HG03103 (cell line): Measurements from ENCODE around the gene HYPK.

ENCODE experiments used
- ATAC-seq: cut with Tn5 transposase; IDR thresholded peaks from one replicate; pipeline ENCODE4 v1.9.1; 2021; ENCODE audit warnings: low read depth; ENCODE audit not compliant: unreplicated experiment

Gene HYPK, protein sequence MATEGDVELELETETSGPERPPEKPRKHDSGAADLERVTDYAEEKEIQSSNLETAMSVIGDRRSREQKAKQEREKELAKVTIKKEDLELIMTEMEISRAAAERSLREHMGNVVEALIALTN

DNA sequence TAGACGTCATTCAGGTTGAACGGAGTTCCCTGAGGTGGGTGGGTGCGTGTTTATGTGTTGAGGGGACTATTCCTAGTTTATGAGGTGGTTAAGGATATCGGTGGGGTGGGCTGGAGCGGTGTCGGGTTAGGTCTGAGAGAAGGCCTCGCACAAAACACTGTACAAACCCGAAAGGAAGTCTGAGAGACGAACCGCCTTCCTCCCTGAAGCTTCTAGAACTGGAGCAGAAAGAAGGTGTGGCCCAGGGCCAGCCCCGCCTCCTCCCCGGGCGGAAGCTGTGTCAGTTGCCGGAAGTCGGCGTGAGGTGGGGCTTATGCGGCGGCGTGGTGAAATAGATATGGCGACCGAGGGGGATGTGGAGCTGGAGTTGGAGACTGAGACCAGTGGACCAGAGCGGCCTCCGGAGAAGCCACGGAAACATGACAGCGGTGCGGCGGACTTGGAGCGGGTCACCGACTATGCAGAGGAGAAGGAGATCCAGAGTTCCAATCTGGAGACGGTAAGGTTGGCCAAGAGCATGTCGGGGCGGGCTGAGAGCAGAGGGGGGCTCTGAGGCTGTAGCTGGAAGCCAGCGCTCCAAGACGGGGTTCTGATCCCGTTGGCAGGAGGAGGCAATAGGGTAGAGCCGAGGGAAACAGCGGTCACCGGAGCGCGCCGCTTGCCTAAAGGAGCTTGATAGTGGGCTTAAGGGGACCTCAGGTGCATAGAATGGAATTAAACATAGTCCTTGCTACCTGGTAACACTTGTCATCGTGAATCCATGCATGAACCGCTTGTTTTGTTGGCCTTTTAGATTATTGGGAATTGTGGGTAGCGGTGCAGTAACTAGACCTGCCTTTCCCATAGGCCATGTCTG is at the start of gene HYPK:
HYPK (plus strand) TSS at position 314 of the 856 bp plus-strand sequence; CDS start at position 338, 24 bp downstream.
- ATAC-seq = peak; percentile 86

DNA sequence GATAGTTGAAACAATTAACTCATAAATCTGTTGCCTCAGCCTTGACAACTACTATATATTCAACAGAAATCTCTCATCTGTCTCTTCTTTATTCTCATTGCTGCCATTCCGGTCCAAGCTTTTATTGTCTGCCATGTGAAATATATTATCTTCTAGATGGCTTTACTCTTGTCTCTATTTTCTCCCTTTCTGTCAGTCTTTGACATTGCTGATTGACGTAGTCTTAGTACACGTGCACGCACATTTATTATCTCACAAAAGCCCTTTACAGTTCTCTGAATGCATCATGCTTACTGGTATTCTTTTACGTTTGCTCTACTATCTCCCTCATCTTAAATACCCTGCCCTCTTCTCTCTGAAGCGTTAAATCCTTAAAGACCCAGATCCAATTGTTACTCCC is 48.5 kb upstream of the HYPK start:
- no peak for ATAC-seq

DNA sequence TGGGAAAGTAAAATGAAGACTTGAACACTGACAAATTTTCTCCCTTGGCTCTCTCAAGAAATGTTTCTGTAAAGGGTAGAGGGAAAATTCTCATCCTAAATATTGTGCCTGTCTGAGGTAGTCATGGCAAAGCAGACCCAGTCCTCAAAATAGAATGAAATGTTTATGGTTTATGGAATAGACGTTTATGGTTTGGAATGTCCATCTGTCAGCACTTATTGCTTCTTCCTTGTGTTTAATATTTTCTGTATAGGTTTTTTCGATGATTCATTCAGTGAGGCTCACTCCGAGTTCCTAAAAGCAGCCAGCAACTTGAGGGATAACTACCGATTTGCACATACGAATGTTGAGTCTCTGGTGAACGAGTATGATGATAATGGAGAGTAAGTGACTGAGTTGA is 37.6 kb upstream of the HYPK start:
- no peak for ATAC-seq

DNA sequence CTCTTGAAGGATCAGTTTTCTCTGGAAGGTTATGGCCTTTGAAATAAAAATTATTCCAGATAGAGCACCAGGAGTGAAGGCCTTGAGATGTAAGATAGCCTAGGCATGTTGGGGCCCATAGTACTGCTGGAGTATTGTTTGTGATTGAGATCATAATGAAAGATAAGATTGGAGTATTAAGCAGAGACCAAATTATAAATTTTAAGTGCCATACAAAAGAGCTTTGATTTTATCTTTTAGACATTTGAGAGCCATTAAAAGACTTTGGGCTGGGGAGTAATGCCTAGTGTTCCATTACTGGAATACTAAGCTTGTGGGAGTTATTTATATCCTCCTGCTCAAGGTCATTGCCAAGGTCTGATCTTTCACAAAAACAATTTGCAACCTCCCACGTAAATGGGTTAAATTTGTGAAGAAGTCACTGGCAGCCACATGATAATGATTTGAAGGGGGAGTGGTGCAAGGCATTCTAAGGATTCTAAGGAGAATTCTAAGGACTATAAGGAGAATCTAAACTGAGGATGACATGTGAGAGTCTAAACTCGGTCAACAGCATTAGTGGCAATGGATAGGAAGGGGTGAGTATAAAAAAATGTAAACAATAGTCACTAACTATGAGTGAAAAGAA is 36.5 kb upstream of the HYPK start:
- ATAC-seq = no peak

DNA sequence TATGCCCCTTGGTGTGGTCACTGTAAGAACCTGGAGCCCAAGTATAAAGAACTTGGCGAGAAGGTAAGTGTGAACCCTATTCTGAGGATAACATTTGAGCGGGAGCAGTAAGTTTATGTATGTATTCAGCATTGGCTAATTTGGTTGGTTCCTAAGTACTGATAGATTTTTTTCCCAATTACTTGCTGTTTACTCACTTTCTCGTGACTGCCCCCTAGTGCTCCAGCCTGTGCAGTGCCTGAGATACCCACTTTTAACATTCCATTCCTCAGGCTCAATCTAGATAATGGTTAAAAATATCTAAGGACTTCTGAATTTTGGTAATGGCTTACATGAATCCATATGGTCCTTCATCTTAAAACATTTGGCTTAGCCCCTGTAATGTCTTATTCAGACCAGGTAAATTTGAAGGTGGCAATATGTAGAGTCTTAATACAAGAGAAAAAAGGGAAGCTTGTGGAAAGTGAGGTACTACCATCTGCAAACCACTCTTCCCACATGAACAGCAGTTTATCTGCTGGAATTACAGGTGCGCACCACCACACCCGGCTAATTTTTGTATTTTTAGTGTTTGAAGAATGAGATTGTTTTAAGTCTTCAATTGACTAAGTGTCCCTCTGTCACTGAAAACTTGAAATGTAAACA is 30.7 kb upstream of the HYPK start:
- ATAC-seq = no peak

DNA sequence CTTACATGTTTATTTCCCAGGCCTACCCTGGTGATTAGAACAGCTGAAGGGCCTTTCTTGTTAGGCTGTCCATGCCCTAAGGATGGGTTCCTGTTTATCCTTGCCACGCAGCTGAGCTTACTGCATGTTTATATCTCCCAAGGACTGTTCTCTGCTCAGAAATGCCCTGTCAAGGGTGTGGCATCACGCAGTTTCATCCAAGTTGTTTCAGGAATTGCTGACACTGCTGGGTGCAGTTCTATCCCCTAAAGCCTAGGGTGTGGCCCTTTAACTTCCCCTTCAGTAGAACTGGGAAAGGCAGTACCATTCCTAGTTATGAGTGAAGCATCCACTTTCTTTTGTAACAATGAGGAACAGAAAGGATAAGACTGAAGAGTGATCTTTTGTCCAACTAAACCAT is 28.6 kb upstream of the HYPK start:
- ATAC-seq = no peak

DNA sequence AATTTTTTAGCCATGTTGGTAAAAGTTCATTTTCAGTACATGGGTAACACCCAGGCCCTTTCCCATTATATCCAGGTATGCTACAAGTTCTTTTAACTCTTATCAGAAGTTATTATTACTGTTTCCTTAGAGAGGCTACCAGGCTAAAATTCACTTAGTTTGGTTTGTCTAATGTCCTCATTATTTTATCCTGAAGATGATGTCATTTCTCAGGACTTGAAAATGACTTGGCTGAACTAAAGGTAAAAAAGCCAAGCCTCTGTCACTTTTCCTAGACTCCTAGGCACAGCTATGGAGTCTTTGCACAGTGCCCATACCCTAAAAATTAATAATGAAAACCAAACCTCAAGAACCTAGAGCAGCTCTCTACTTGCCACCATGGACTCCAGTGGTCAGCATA is 27.8 kb upstream of the HYPK start:
- ATAC-seq = no peak

DNA sequence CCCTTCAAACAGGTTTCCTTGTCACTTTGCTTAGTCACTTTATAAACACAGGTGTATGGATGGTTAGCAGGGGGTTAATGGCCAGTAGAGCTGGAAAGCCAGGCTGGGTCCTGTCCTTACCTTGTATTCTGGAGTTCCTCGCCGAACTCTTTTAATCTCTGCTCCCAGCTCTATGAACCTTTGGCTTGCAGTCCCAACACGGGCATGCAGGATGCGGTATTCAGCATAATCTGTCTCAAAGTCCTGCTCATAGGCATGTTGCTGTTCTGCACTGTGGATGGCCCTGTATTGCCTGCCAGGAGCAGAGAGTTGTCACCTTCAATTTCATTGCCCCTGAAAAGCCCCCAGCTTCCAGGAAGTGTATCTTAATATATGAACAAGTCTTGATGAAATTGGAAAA is 26.3 kb upstream of the HYPK start:
- no peak for ATAC-seq

DNA sequence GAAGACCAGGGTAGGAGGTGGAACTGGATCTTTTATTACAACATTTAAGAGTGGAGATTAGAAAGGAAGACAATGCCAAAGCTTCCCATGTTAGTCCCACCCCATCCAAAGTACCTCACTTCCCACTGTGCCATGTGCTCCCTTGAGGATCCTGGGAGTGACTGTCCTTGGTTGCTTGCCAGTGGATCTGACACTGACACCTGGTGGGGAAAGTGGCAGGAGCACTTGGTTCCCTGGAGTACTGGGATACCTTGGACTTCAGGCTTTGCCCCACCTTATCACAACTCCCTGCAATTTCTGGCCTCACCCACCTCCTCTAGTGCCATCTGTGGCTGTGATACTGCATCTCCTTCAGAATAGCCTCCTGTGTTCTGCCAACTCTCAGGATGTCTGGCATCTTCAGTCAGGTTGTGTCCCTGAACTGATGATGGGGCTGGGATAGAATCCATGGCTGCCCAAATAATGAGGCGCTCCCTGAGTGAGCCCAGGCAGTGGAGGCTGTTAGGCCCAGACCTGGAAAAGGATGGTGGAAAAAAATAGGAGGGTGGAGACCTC is 24.9 kb upstream of the HYPK start:
- ATAC-seq = no peak

DNA sequence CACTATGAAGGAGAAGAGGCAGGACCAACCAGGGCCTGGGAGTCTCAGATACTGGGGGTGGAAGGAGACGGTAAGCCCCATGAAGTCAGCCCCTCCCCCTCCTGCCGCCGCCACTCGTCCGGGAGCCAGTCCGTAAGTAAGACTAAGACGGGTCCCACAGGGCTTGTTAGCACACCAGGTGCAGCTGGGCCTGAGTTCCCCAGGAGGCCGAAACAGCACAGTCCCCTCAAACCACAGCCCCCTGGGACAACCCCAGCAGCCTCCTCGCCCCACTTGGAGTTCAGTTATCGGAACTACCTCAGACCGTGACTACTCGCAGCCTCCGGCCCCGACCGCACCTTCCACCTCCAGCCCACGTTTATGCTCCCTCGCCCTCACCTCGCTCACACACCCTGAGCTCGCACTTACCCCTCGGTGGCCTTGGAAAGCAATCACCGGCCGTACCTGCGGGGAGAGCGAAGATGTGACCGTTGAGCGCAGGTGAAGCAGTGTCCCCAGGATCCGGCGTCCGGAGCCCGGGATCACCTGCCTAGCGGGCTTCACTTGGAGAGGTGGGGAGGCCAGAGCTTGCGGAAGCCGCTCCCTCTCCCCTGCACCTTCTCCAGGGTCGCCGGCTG is 24.2 kb upstream of the HYPK start:
- no peak for ATAC-seq

DNA sequence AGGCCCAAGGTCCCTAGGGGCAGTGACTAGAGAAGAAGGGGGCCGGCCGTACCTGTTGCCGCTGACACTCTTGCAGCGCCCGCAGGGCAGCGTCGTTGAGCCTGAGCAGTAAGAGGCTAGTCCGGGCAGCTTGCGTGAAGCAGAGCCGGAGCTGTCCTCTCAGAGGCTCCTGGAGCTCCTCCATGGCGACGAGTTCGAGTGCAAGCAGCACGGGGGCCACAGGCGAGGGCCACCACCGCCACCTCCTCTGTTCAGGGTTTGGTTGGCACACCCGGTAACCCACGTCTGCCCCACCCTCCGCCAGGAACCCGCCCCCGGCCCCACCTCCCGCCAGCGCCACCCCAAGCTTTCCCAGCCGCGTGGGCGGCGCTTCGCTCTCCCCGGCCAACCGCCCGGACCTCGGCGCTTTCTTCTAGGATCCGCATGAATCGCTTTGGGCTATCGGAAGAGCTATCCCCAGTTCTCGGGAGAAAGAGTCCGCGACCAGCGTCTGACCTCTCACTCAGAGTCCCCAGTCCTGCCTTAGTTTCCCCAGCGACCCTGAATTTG is 23.6 kb upstream of the HYPK start, which contains the start of gene ELL3:
ELL3 (minus strand) TSS at position 249 of the 549 bp plus-strand sequence; CDS start at position 184, 65 bp downstream.
- ATAC-seq = no peak

DNA sequence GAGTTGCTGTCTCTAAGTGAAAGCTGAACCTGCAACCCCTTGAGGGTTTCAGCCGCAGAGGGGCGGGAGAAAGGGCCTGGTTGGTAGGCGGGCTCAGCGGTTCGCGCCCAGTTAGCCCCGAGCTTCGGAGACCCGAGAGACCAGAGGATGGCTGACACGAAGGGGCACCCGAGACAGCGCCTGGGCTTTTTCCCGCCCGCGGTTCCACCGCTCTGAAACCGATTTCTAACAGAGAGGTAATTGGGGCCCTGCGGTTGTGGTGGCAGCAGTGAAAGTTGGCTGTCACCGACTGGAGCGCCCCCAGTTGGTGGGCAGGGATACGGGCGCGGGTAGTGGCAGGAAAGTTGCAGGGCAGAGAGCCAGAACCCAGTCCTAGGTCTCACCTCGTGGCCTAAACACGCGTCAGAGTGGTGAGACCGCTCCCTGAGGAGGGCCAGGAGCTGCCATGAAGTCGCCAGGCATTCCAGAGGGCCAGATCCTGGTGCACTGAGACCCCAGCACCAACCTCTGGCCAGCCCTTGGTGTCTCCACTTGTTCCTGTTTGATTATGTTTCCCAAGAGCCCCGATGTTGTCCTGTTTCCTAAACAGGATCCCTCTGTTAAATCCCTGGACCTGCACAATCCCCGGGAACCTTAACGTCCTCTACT is 23.0 kb upstream of the HYPK start:
- ATAC-seq = no peak

DNA sequence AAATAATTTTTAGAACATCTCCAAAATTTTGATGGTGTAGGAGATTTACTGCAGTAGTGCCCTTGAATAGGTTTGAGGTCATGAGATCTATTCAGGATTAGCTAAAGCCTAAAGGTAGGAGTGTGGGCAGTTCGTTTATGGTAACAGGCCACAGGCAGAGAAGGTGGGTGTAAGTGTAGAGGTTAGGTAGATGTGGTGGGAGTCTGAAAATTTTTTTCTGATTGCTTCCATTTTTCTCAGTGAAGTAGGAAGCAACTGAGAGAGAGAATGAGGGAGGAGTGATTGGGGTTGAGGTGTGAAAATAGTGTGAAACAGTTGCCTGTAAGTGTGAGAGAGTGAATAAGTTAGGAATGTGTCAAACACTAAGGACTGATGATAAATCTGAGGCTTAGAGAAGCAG is 21.4 kb upstream of the HYPK start:
- ATAC-seq = no peak

DNA sequence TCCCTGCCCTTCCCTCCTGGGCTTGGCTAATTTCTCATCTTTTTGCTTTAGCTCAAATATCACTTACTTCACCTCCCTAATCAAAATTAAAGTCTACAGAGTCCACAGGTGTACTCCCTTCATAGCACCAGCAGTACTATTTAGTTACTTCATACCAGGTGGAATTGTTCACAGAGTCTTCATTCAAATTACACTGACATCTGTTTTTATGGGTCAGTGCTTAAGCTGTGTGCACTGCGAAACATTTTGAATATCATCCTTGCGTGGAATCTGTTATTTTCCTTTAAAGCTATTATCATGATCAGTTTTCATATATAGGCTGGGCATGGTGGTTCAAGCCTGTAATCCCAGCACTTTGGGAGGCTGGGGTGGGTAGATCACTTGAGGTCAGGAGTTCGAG is 11.0 kb upstream of the HYPK start:
- ATAC-seq = no peak

DNA sequence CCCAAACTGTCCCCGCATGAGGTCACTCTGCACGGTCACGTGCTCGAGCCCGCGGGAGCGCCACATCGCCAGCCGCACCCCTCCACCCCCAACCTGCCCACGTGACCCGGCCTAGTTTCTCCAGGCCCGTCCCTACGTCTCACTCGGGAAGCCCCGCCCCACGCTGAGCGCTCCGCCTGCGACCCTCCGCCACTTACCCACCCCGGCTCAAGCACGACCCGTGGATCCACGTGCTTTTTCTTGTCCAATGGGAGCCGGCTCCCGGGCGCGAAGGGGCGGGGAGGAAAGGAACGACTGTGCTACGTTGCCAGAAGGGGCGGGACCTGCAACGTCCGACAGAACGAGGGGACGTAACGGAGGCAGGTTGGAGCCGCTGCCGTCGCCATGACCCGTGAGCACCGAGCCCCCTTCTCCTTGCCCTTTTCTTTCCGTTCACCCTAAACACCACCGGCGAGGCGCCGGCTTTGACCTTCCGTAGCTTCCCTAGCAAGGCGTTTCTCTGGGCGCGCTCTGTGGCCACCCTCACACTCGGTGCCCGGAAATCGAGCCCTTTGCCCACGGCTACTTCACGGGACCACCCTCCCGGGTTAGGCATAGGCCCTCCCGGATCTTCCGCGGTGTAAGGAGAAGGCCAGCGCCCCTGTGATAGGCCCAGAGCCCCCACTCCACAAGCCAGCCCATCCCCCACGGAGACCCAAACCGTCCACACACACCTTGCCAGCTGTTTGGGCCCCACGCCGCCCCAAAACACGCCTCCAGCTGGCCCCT is 8.2 kb upstream of the HYPK start, which contains the start of gene SERF2:
SERF2 (plus strand) TSS at position 328 of the 768 bp plus-strand sequence; CDS start at position 385, 57 bp downstream.
- peak; percentile 91 for ATAC-seq

DNA sequence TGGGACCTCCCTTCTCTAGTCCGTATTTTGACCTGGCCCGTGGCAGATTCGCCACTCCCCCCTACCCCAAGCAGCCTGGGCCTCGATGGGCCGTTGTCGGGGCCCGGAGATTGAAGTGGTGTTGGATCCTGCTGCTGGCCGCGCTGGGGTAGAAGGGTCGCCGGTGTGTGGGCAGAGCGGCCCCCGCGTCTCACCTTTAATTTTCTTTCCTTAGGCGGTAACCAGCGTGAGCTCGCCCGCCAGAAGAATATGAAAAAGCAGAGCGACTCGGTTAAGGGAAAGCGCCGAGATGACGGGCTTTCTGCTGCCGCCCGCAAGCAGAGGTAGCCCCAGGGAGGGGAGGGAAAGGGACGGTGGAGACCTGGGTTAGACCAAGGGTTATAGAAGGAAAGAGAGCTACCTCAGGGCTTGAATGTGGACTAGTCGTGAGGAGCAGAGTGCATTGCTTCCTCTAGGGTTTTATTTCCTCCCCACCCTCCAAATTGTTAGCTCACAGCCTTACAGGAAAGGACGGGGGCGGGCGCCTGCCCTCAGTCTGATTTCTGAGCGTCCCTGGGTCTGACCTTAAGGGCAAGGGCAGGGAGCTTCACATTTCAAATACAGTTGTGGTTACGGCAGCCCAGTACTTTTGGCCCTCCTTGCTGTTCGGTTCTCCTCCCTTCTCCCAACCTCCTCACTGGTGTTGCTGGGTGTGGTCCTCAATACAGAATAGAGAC is 7.5 kb upstream of the HYPK start:
- ATAC-seq = no peak

DNA sequence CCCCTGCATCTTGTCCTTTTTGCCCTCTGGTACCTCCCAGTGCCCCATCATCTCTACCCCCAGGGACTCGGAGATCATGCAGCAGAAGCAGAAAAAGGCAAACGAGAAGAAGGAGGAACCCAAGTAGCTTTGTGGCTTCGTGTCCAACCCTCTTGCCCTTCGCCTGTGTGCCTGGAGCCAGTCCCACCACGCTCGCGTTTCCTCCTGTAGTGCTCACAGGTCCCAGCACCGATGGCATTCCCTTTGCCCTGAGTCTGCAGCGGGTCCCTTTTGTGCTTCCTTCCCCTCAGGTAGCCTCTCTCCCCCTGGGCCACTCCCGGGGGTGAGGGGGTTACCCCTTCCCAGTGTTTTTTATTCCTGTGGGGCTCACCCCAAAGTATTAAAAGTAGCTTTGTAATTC is 6.8 kb upstream of the HYPK start:
- ATAC-seq = no peak
